IPS-15b (cell line): ENCODE results near the gene ATF3.

ENCODE experiments used
- H3K27me3 ChIP-seq: one replicate; pipeline ENCODE4 v1.6.1; 2013; ENCODE audit warnings: low read length; ENCODE audit not compliant: control insufficient read depth, insufficient read depth
- H3K36me3 ChIP-seq: one replicate; pipeline ENCODE4 v1.6.1; 2013; ENCODE audit warnings: low read length; ENCODE audit not compliant: control insufficient read depth, insufficient read depth
- H3K4me1 ChIP-seq: one replicate; pipeline ENCODE4 v1.6.1; 2013; ENCODE audit warnings: mild to moderate bottlenecking, low read length; ENCODE audit not compliant: control insufficient read depth, insufficient read depth
- H3K4me3 ChIP-seq: one replicate; pipeline ENCODE4 v1.5.1; 2013; ENCODE audit warnings: low read depth, low read length
- H3K9ac ChIP-seq: one replicate; pipeline ENCODE4 v1.6.1; 2013; ENCODE audit warnings: low read depth, mild to moderate bottlenecking, low read length
- H3K9me3 ChIP-seq: one replicate; pipeline ENCODE4 v1.6.1; 2013; ENCODE audit warnings: mild to moderate bottlenecking, low read length; ENCODE audit not compliant: control insufficient read depth, insufficient read depth

The ATF3 gene

GRCh38 chr1:212587888-212588510 lies 20.6 kb upstream of the ATF3 start:
- H3K4me1 ChIP-seq: peaks cover 3% of the 10 kb centered on the region
- H3K4me3 ChIP-seq: no peak overlapping the region
- no peaks in the 10 kb centered on the region for H3K9me3 ChIP-seq
- H3K27me3 ChIP-seq: no peaks in the 10 kb centered on the region
- H3K9ac ChIP-seq: no peak overlapping the region
- H3K36me3 ChIP-seq: no peaks in the 10 kb centered on the region

- Histone ChIP-seq H3K36me3 (no peaks in the 10 kb centered on the region), H3K9me3 (no peaks in the 10 kb centered on the region), H3K4me3 (no peak overlapping the region), H3K4me1 (peaks cover 3% of the 10 kb centered on the region), H3K27me3 (no peaks in the 10 kb centered on the region), H3K9ac (no peak overlapping the region)
These were observed 19.1 kb upstream of the ATF3 start for GRCh38 chr1:212589446-212589845.

GRCh38 chr1:212591922-212592321 lies 16.6 kb upstream of the ATF3 start:
- Histone ChIP-seq H3K4me1 (peaks cover 11% of the 10 kb centered on the region), H3K9ac (no peak overlapping the region), H3K4me3 (no peak overlapping the region), H3K36me3 (no peaks in the 10 kb centered on the region), H3K27me3 (no peaks in the 10 kb centered on the region), H3K9me3 (no peaks in the 10 kb centered on the region)

- Histone ChIP-seq H3K27me3 (no peaks in the 10 kb centered on the region), H3K4me1 (peaks cover 9% of the 10 kb centered on the region), H3K9ac (no peak overlapping the region), H3K36me3 (no peaks in the 10 kb centered on the region), H3K9me3 (no peaks in the 10 kb centered on the region), H3K4me3 (no peak overlapping the region)
These were observed 14.7 kb upstream of the ATF3 start for GRCh38 chr1:212593821-212594251.

- Histone ChIP-seq H3K9ac (no peak overlapping the region), H3K27me3 (no peaks in the 10 kb centered on the region), H3K4me3 (no peak overlapping the region)
These were observed 13.9 kb upstream of the ATF3 start for GRCh38 chr1:212594640-212595039.

GRCh38 chr1:212595229-212595628 lies 13.3 kb upstream of the ATF3 start:
- Histone ChIP-seq H3K36me3 (no peaks in the 10 kb centered on the region), H3K9me3 (no peaks in the 10 kb centered on the region), H3K4me1 (peaks cover 9% of the 10 kb centered on the region), H3K27me3 (peaks cover 2% of the 10 kb centered on the region), H3K9ac (no peak overlapping the region), H3K4me3 (no peak overlapping the region)

More at GRCh38 chr1:212594640-212595039, 13.9 kb upstream of the ATF3 start:
- H3K36me3 ChIP-seq: no peaks in the 10 kb centered on the region
- H3K9me3 ChIP-seq: no peaks in the 10 kb centered on the region
- peaks cover 9% of the 10 kb centered on the region for H3K4me1 ChIP-seq

GRCh38 chr1:212595787-212596714 lies 12.5 kb upstream of the ATF3 start:
- Histone ChIP-seq H3K9me3 (no peaks in the 10 kb centered on the region), H3K9ac (no peak overlapping the region), H3K4me3 (no peak overlapping the region), H3K36me3 (no peaks in the 10 kb centered on the region), H3K4me1 (peaks cover 9% of the 10 kb centered on the region), H3K27me3 (peaks cover 6% of the 10 kb centered on the region)

- Histone ChIP-seq H3K4me1 (peaks cover 9% of the 10 kb centered on the region), H3K9ac (no peak overlapping the region), H3K4me3 (no peak overlapping the region), H3K27me3 (peaks cover 9% of the 10 kb centered on the region), H3K9me3 (no peaks in the 10 kb centered on the region), H3K36me3 (no peaks in the 10 kb centered on the region)
These were observed 11.8 kb upstream of the ATF3 start for GRCh38 chr1:212596798-212597197.

GRCh38 chr1:212597487-212597886 lies 11.1 kb upstream of the ATF3 start:
- Histone ChIP-seq H3K4me3 (no peak overlapping the region), H3K9me3 (no peaks in the 10 kb centered on the region), H3K27me3 (peaks cover 12% of the 10 kb centered on the region), H3K4me1 (peaks cover 9% of the 10 kb centered on the region), H3K36me3 (no peaks in the 10 kb centered on the region), H3K9ac (no peak overlapping the region)

GRCh38 chr1:212600071-212600915 lies 8.3 kb upstream of the ATF3 start:
- H3K36me3 ChIP-seq: no peaks in the 10 kb centered on the region
- H3K27me3 ChIP-seq: peaks cover 37% of the 10 kb centered on the region
- H3K4me3 ChIP-seq: no peak overlapping the region
- H3K4me1 ChIP-seq: peaks cover 11% of the 10 kb centered on the region
- no peak overlapping the region for H3K9ac ChIP-seq
- H3K9me3 ChIP-seq: no peaks in the 10 kb centered on the region

GRCh38 chr1:212600980-212601379 lies 7.6 kb upstream of the ATF3 start:
- H3K27me3 ChIP-seq: peaks cover 44% of the 10 kb centered on the region
- no peaks in the 10 kb centered on the region for H3K9me3 ChIP-seq
- H3K4me3 ChIP-seq: no peak overlapping the region
- H3K4me1 ChIP-seq: peaks cover 14% of the 10 kb centered on the region
- no peaks in the 10 kb centered on the region for H3K36me3 ChIP-seq
- H3K9ac ChIP-seq: no peak overlapping the region
